Suppressor macrophage (primary cell): ENCODE measurements around the gene KRT73.
A peak's percentile ranks its signal among the peaks of the same experiment; 100 is the strongest.

Experiments
- DNase-seq, 4 experiments: peaks; one replicate each; pipeline ENCODE4 v3.0.0-alpha.2; 2020 to 2022

The KRT73 gene

DNA sequence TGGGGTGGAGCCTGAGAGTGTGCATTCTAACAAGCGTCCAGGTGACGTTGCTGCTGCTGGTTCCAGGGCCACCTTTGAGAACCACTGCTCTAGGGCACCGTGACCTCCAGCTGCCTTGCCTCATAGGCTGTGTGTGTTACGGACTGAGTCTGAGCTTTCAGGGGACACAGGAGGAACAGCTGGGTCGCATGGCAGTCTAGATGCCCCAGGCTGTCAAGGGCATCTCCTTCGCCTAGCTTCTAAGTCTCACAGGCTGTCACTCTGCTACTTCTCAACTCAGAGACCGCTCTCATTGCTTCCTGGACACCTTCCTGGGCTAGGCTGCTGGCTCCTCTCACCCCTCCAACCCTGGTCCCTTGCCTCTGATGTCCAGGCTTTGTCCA lies 965 bp downstream of the KRT73 start:
- no peak for DNase-seq

DNA sequence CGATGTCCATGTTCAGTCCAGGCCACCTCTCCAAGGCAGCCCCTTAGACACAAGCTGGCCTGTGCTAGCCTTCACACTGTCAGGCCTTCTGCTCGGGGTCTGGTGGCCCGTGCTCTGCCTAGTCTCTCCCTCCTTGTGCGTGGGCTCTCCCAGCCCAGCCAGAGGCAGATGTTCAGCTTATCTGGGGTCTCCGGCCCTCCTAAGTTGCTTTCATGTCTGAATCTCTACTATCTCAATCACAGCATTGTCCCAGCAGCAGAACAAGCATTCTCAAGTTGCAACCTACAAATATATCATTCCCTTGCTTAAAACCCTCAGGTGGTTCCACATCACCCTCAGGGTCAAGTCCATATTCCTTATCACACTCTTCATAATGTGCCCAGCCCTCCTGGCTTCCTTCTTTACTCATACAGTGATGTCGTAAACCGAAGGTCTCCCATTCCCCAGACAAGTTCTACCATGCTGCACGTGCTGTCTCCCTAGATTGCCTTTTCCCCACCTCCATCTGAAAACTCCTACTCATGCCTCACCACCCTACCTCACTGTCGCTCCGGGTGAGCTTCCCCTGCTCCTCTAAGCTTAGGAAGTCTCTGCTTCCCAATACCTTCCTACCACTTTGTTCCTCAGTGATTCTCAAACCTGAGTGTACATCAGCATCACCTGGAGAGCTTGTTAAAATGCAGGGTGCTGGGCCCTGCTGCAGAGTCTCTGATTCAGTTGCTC lies 1.5 kb downstream of the KRT73 start:
- no peak for DNase-seq

DNA sequence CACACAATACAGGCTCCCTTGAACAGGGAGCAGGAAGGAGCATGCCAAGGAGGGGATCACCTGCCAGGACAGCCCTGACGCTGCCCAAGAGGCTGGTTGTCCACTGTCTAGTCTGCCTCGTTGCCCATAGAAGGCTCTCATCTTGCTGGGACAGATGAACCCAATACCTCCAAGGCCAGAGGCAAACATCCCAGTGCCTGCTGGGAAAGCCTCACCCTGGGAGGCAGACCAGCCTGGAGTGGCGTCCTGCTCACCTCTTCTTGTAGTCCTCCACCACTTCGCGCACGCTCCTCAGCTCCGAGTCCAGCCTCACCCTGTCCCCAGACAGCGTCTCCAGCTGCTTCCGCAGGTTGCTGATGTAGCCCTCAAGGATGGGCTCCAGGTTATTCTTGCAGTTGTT lies 2.4 kb downstream of the KRT73 start:
- no peak for DNase-seq

DNA sequence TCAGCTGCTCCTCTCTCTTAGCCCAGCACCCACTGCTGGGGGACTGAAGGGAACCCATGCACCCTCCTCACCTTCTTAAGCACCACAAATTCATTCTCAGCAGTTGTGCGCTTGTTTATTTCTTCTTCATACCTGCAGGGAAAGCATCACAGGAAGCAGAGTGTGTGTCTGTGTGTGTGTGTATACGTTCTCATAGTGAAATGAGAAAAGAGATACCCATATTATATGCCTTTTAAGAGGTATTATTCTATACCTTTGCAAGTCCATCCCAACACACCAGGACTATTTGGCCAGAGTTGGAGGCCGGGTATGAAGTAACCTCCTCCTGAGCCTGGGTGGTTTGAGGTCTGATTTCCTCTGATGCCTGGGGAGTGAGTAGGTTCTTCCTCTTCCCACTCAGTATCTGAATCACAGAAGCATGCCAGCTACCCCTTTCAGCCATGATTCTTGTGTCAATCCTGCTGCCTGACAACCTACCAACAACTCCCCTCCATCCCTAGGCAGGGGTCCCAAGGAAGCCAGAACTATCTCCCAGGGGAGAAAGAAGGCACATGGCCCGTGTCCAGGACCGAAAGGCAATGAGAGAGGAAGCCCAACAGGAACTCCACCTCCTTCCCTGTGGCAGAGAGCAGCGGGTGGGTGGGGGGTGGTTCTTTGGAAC lies 3.0 kb downstream of the KRT73 start:
- peak; percentile 60 to 80 (median 77) for DNase-seq

DNA sequence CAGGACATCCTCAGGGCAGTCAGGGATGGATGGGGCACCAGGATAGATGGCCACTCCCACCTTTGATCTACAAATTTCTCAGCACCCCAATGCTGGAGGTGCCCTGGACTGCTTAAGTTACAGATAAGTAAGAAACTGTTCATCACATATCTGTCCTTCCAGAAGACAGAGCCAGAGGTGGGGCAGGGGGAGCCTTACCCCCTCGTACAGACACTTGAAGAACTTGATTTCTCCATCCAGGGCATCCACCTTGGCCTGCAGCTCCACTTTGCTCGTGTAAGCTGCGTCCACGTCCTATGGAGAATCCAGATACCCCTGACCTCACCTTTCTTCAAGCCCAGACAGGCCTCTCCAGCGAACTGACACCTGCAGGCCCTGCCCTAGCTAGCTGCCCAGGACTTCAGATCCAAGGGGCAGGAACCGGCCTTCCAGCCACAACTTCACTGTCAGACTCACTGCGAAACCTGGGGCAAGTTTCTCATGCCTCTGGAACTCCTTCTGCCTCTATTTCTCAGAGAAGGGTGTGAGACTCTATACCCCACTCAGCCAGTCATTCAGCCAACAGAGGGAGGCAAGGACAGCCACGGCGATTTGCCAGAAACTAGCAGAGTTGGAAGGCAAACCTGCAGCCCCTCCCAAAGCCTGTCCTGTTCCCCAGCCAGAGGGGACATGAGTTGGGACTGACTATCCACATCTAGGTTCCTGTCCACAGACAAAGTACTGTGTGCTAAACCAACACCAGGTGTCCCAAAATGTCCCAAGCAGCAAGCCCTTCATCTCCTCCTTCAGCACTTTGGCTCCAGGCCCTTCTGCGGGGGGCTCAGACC lies 3.8 kb downstream of the KRT73 start:
- no peak for DNase-seq

DNA sequence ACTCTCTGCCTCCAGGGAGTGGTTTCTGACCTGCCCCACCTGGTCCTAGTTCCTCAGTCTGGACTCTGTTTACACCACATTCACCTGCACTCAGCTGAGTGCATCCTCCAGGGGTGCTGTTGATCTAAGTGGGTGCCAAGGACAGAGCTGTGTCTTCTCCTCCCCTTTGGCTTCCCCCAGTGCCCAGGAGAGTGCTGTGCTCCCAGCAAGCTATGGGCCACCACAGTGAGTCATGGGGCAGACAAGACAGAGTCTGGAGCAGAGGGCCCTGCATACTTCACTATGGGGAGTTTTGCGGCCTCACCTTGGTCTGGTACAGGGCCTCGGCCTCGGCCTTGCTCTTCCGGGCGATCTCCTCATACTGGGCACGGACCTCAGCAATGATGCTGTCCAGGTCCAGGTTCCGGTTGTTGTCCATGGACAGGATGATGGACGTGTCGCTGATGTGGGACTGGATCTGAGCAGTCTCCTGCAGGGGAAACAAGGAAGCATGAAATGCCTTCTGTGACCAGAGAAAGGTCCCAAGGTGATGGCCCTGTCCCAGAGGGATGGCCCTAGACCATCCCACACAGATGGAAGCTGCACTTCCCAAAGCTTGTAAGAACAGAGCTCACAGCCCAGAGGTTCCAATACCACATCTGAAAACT lies 4.9 kb downstream of the KRT73 start:
- DNase-seq: no peak

DNA sequence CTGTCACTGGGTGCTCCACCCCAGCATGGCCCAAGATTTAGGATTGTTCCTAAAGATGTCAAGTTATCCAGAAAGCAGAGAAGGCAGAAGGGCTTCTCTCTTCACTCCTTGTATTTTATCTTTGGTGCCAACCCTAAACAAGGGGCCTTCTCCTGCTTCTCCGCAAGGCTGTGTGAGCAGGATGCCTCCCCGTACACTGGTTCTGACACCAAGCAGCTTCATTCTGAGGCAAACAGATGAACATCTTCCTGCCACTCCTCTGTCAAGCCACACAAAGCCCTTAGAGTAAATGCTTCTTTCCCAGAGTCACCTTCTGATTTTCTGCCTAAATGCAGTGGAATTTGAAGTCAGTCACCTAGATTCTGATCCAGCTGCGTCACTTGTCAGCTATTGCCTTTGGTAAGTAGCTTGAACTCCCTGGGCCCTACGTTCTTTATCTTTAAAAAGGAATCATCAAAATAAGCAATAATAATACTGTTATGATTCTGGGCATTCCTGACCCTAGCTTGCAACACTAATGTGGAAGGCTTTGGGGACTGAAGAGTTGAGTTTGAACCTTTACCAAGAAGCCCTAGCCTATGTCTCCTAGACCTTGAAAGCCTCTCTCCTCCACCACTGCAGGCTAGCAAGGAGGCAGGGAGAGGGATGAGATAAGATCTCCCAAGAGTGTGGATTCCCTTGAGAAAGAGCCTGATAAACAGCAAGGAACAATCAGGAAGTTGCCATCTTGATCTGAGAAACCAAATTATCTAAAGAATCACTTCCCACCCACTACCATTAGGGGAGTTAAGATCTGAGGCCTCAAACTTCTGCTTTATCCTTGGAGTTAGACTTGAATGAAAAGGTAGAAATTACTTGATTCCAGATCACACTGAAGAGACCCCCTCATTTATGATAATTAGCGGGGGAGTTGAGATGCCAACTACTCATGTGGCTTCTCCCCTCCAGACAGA lies 5.7 kb downstream of the KRT73 start:
- peak in 2 of 4 experiments; percentile 9 to 17 for DNase-seq

DNA sequence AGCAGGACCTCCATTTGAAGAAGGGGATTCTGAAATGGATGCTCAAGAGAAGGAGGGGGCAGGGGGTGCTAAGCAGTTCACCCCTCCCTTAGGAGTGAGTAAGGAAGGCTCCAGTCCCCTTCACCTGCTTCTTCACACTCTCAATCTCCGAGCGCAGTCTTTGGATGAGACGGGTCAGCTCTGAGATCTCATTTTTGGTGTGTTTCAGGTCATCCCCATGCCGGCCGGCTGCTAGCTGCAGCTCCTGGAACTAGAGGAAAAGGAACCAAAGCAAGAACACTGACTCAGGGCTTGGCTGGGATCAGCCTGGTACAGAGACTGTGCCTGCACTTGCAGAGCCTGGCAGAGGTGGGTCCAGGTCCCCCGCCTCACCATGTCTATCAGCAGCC lies 7.3 kb downstream of the KRT73 start:
- DNase-seq: no peak

DNA sequence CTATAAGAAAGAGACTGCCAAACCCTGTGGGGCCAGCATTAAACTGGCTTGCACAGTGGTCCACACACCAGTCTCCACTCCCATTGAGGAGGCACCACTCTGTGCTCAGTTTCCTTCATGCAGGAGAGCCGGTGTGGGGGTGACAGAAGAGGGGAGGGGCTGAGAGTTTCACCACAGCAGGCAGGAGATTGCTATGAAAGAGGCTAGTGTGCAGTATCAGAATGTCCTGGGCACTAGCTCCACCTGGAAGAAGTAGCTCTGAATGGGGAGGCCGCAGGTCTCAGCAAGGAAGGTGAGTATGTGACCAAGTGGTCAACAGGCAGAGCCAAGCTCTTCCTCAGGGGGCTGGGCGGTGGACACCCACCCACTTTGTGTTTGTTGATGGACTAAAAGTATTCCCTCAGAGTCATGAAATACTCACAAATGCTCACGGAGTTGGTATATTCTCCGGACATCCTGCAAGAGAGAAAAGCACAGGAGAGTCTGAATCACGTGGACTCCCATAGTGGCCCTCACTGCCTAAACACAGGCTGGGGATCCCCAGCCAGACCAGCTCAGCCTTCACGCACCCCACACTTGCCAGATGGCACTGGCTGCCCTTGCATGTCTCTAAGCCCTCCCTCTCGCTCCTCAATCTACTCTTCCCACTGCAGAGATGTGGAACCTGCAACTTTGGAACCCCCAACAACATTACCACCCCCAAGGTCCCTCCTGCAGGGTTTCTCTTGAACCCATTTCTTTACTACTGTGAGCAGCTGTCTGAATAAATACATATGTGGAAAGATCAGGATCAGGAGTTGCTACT lies 9.3 kb downstream of the KRT73 start:
- DNase-seq: no peak

DNA sequence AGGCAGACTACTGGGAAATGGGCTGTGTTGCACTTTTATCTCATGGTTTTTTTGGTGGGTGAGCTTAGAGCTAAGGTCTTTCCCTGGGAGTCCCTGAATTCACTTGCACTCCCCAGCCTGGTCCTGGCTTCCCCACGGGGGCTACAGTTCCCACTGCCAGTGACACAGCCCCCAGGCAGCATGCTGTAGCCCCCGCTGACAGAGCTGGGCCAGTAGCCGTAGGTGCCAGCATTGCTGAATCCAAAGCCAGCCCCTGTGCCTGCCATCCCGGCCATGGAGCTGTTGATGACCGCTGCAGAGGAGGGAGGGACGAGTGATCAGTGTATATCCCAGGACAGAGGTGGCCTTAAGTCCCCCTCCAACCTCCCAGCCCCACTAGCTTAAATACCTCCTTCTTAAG lies 10.2 kb downstream of the KRT73 start:
- DNase-seq: no peak

DNA sequence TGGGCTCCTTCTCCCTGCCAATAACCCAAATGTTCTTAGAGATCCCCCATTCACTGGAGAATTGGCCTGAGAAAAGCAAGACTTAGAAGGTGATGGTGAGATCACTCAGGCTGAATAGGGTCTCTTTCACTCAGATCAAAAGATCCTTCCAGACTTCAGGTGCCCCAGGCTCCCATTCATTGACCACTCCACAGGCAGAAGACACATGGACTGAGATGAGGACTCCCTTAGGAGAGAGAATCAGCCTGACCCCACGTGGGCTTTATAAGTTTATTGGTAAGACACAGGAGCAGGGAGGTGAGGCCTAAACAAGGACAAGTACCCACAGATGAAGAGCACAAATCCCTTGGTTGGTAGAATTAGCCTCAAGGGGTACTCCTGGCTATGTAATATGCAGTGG lies 11.0 kb downstream of the KRT73 start:
- no peak for DNase-seq

DNA sequence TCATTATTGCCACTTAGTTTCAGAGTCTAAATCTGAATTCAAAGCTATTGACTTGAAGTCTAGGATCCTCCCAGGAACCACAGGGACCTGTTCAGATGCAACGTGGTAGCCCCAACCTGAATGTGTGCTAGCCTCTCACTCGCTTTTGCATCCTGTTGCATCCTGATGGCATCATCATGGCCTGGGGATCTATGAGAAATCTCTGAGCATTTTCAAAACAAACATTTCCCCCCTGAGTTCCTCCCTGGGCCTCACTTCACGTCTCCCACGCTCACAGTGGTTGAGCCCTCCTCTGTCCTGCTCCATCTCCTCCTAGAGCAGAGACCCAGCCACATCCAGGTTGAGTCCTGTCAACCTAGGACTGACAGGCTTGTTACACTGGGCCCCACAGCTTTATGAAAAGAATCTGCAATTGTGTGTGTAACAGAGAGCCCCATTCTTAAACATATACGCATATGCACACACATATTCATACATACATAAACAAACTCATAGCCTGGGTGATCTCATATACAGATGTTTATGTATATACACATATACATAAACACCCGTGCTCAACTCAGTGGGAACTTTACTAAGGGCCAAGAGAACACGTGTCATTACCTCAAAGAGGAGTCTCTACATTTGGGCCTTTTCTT lies 11.7 kb downstream of the KRT73 start:
- DNase-seq: no peak

DNA sequence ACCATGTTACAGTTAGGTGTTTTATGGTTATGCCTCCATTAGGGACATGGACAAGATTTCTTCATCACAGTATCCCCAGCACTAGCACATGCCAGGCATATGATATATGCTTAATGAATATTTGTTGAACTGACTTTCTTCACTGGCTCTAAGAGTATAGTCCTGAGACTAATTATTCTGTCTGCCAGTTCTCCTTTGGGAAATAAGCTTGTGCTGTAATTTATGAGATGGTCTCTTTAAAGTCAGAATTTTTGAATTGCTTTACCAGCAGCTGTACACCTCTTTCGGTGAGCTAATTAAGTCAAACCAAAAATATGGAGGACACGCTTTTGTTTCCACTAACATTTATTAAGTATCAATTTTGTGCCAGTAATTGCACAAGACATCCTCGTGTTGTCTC lies 12.3 kb downstream of the KRT73 start:
- DNase-seq: no peak

DNA sequence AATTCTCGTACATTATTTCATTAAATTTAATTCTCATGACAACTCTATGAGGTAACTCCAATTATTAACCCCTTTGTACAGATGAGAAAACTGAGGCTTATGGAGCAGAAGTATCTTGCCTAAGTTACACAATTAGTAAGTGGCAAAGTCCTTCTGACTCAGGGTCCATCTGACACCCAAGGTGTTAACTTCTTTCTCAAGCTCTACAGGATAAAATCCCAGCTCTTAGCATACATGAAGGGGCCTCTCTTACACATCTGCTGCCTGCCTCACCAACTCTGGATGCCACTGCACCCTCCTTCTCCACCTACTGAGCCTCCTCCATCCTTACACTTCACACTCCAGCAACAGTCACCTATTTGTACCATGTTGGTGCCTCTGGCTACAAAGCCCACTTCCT lies 12.8 kb downstream of the KRT73 start:
- DNase-seq: no peak

DNA sequence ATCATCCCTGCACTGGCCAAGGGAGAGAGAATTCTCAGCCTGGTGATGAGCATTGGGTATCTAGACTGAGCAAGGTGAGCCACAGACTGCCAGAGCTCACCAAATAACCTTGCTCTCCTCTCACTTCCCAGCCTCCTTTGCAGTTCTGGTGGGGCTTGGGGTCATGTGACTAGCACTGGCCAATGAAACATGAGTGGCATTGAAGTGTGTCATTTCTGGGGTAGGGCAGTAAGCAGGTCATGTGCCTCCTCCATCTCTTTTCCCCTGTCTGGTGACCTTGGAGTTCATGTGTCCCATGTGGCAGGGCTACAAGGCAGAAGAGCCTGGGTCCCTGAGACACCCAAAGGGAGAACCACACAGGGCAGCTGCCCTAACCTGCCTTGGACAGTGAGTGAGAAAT lies 13.5 kb downstream of the KRT73 start:
- DNase-seq: no peak

DNA sequence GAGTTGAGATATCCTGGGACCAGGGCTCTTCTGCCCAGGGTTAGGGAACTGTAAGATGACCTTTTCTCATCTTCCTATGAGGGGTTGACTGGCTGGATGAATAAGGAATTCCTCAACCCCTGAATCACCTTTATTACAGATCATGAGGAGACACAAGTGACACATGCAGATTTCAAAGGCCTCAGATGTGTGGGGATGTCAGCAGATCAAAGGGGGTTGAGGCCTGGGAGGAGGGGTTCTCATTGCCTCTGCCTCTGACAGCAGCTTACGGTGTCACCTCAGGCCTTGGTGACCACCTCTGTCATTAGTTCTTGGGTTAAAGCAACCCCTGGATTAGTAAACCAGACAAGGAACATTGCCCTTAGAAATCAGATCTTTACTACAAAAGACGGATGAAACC lies 15.0 kb downstream of the KRT73 start:
- no peak for DNase-seq

DNA sequence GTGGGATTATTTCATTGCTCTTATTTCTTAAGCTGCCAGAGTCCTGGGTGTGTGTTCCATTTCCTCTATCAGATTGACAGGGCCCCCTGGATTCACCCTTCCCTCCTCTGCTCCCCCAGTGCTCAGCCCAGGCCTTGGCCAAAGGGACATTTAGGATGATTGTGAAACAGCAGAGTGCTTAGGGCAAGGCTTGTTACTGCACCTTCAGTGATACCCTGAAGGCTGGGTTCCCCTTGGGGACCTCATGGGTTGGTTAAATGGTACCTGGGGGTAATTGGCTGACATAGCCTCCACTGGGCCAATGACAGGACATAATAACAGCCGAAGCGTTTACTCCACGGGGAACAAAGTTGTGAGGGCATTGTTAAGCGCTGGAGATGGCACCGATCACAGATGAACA lies 15.8 kb downstream of the KRT73 start:
- DNase-seq: no peak

DNA sequence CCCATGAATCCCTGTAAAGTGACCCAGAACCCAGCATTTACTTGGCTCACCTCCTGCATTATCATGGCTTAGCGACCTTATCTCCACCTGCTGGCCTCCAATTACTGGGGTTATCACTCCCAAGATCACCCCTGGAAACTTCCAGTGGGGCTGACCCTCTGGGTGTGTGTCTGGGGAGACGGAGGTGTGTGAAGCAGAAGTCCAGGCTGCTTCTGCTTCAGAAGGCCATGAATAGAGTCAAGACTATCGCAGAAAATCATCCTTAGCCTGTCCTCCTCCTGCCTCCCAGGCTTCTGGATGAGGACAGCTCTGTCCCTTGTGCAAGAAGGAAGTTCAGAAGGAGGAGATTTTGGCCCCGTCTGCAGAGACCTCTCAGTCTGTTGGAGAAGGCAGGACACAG lies 16.7 kb downstream of the KRT73 start:
- DNase-seq: no peak

DNA sequence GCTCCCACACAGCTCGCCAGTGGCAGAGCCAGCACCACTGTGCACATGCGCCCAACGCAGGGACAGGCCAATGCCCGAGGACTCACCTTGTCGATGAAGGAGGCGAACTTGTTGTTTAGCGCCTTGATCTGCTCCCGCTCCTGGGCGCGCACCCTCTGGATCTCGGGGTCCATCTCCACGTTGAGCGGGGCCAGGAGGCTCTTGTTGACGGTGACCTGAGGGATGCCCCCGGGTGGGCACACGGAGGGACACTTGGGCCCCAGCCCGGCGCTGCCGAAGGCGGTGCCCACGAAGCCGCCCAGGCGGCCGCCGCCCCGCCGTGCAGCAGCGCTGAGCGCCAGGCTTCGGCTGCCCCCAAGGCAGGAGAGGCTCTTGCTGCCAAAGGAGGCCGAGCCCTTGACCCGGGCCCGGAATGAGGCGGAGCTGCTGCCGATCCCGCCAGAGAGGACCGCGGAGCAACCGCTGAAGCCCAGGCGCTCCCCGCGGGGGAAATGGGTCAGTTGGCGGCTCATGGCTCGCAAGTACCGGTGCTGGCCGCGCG lies 17.3 kb downstream of the KRT73 start, which contains the start of gene KRT72:
Gene KRT72 (minus strand): TSS at position 523 of the 541 bp plus-strand sequence. CDS start 11 bp downstream, at position 512.
- no peak for DNase-seq

DNA sequence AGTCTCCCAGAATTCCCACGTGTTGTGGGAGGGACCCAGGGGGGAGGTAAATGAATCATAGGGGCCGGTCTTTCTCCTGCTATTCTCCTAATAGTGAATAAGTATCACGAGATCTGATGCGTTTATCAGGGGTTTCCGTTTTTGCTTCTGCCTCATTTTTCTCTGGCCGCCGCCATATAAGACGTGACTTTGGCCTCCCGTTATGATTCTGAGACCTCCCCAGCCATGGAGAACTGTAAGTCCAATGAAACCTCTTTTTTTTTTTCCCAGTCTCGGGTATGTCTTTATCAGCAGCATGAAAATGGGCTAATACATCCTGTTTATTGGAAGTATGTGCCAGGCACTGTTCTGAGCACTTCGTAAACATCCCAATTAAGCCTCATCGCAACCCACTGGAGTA lies 17.9 kb downstream of the KRT73 start:
- DNase-seq: no peak
